GM21447 (cell line): Measurements from ENCODE around the gene TASP1.
"Not testable (repeated sequence)": the region's sequence is repeated elsewhere in the genome, so short reads cannot be mapped to it uniquely, and the experiment has no call there.

Experiments used
- ATAC-seq: cut with Tn5 transposase; IDR thresholded peaks from one replicate; pipeline ENCODE4 v1.9.1; 2021; ENCODE audit not compliant: unreplicated experiment

TASP1 gene

DNA sequence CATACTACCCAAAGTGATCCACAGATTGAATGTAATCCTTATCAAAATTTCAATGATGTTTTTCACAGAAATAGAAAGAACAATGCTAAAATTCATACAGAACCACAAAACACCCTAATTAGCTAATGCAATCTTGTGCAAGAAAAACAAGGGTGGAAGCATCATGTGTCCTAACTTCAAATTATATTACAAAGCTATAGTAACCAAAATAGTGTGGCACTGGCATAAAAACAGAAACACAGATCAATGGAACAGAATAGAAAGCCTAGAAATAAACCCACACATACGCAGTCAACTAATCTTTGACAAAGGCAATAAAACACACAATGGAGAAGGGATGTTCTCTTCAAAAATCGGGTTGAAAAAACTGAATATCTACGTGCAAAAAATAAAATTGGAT, 131.1 kb downstream of the TASP1 start:
- ATAC-seq, result no peak

GRCh38 chr20:13501500-13501899, 137.2 kb downstream of the TASP1 start:
- ATAC-seq, result no peak

GRCh38 chr20:13494019-13494418, 144.7 kb downstream of the TASP1 start:
- no peak for ATAC-seq

GRCh38 chr20:13493143-13493542, 145.6 kb downstream of the TASP1 start:
- no peak for ATAC-seq

DNA sequence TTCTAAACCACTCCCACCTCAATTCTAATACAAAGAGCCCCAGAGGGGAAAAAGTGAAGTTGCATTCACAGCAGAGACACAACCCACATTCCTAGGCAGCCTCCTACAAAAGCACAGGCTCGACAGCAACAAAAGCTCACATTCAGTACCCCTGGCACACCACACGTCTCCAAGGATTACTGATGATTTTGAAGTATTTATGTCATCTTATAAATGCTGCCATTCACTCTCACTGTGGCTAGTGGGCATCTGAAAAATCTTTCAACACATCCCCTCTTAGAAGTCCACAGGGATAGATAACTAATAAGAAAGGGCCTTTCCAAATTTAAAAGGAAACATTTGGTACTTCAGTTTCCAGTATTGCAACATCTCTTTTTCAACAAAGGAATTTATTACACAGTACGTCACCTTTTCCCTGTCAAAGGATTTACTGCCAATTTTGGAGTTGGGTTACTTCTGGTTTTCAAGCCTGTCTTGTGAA, 146.7 kb downstream of the TASP1 start:
- no peak for ATAC-seq

DNA sequence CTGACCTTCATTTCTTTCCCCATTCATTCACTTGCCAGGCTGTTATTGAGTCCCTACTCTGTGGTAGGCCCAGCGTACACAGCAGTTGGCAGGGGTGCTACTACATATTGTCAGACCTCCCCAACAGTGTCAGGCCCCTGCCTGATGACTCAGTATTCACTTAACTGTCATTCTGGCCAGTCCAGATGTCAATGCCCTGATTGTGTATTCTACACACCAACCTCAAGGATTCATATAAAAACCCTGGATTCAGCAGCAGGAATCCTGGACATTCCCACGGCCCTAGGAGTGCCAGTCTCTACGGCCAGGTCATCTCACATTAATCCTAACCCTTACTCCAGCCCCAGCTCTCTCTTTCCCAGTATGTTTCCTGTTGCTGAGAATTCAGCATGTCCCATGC, 151.5 kb downstream of the TASP1 start:
- ATAC-seq, result no peak

- ATAC-seq, result no peak
Measured at GRCh38 chr20:13486694-13487093, 152.0 kb downstream of the TASP1 start.

- no peak for ATAC-seq
Measured at GRCh38 chr20:13485576-13485975, 153.2 kb downstream of the TASP1 start.

DNA sequence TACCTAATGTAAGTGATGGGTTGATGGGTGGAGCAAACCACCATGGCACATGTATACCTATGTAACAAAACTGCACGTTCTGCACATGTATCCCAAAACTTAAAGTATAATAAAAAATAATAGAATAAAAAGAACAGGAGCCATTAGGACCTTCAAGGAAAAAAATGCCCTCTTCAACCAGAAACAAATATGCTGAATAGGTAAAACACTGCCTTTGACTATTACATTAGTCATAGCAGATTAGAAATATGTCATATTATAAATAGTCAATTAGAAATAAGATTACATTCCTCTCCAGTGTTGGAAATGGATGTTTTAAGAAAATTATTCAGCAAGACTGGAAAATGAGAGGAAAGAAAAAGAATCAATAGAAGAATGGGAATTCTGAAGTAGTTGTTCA, 153.7 kb downstream of the TASP1 start:
- ATAC-seq, result not testable (repeated sequence)

GRCh38 chr20:13483472-13483871, 155.3 kb downstream of the TASP1 start:
- ATAC-seq, result not testable (repeated sequence)

DNA sequence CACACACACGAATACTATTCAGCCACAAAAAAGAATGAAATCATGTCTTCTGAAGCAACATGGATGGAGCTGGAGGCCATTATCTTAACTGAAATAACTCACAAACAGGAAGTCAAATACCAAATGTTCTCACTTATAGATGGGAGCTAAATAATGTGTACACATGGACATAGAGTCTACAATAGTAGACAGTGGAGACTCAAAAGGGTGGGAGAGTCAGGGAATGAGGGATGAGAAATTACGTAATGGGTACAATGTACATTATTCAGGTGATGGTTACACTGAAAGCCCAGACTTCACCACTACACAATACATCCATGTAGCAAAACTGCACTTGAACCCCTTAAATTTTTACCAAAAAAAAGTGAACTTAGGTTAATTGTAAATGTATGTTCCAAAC, 160.4 kb downstream of the TASP1 start:
- ATAC-seq, result no peak

DNA sequence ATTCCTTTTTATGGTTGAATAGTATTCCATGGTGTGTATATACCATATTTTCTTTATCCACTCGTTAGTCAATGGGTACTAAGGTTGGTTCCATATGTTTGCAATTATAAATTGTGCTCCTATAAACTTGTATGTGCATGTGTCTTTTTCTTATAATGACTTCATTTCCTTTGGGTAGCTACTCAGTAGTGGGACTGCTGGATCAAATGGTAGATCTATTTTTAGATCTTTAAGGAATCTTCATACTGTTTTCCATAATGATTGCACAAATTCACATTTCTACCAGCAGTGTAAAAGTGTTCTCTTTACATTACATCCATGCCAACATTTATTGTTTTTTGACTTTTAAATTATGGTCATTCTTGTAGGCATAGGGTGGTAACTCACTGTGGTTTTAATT, 164.3 kb downstream of the TASP1 start:
- no peak for ATAC-seq

DNA sequence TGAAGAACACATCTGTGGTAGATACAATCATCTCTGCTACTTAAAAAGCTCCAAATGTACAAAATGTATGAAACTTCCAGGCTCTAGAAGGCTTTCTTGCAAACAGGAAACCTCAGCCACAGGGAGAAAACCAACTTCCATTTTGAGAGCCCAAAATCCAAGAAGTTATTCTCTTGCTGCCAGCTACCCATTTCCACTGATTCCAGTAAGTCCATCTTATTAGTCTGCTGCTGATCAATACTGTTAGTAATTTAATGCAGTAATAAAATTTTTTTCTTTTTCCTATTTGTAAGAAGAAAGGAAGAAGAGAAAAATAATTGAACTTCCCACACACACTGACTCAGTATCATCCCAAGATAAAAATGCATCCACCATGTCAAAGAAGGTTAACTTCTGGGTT, 169.5 kb downstream of the TASP1 start:
- ATAC-seq, result no peak

- ATAC-seq, result no peak
Measured at GRCh38 chr20:13468166-13468565, 170.6 kb downstream of the TASP1 start.

DNA sequence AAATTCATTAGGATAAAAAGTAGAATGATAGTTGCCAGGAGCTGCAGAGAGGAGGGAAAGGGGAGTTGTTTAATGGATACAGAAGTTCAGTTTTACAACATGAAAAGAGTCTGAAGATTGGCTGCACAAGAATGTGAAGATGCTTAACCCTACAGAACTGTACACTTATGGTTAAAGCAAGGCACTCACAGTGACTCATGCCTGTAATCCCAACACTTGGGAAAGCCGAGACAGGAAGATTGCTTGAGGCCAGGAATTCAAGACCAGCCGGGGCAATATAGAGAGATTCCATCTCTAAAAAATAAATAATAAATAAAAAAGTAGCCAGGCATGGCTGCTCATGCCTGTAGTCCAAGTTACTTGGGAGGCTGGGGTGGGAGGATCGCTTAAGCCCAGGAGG, 174.0 kb downstream of the TASP1 start:
- no peak for ATAC-seq

DNA sequence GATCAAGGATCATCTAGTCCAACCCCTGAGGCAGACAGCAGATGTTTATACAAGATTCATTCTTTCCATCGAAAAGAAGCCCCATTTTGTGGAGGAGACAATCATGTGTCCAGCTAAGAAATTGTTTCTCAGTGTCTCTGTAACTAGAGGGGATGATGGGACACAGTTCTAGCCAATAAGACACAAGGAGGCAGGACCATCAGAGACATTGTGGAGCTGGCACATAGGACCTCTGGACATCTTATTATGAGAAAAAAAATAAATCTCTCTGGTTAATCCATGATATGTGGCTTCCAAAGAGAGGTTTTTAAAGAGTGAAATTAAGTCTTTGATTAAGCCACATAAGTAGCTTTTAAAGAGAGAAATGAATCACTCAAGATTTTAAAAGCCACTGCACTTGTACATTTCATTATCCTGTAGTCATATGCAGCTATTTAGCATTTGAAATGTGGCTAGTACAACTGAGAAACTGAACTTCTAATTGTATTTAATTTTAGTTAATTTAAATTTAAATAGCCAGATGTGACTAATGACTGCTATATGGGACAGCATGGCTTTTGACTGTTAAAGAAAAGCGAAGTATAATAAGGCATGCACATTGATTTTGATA, 176.8 kb downstream of the TASP1 start:
- ATAC-seq, result no peak

DNA sequence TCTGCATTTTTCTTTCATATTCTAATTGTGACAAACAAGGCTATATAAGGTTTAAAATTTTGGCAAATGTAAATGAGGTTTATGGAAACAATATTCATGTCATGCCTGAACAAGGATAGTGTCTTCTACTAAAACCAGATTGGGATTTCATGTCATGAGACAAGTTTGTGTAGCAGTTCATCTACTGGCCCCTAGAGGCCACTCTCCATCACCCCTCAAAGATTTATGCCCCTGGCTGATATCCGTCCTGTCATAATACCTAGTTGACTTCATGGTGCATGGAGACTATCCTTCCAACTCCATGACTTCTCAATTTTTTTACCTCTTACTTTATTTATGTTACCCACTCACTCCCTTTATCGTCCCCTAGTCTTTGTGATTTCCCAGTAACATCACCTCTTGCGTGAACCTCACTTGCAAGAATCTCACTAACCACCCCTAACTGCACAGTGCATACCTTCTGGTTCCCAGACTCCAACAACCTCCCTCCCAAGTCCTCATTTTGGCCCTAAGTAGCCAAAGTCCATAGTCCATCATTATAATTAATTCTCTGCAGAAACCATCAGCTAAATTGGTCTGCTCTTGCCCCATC, 179.8 kb downstream of the TASP1 start:
- peak; percentile 92 for ATAC-seq

GRCh38 chr20:13457487-13457886, 181.2 kb downstream of the TASP1 start:
- no peak for ATAC-seq

DNA sequence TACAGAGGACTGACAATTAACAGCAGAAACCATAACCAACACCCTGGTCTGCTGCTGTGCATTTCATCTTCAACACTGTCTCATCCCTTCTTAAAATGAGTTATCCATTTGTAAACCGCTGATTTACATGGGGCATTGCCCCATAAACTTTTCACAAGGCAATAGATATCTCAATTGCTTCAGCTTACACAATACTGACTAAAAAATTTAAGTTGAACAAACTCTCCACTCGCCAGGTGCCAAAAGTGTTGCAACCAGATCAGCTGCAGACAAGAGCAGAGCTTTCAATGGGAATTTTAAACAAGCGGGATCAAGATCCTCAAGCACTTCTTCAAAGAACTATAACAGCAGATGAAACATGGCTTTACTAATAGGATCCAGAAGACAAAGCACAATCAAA, 183.0 kb downstream of the TASP1 start:
- no peak for ATAC-seq

DNA sequence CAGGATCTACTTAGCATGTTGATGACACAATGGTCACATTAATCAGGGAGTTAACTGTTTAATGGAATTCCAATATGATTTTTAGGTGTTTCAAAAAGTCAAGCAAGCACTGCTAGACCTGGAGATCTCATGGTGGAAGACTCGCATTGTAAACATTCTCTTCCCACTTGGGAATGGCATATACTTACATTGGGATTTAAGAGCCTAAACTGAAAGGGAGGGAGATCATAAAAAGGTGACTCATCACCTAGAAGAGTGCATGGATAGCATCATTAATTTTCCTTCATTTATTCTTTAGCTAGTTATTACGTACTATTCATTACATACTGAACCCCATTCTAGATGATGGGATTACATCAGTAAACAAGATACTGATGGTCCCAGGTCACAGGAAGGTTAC, 185.4 kb downstream of the TASP1 start:
- ATAC-seq, result no peak

- no peak for ATAC-seq
Measured at GRCh38 chr20:13452470-13453124, 186.1 kb downstream of the TASP1 start.

DNA sequence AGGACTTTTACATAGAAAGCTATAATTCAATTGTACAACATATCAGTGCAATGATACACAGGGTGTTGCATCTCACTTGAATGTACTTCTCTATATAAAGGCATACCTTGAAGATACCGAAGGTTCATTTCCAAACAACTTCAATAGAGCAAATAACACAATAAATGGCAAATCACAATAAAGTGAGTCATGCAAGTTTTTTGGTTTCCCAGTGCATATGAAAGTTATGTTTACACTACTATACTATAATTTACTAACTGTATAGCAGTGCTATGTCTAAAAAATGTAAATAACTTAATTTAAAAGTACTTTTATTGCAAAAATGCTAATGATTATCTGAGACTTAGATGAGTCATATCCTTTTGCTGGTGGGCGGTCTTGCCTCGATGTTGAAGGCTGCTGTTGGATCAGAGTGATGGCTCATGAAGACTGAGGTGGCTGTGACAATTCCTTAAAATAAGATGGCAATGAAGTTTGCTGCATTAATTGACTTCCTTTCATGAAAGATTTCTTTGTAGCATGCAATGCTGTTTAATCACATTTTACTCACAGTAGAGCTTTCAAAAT, 188.8 kb downstream of the TASP1 start:
- no peak for ATAC-seq
